ENCODE measurements around the gene UNC93A. TPM values are rescaled to one million over a fixed set of nuclear protein-coding genes. Genes with fewer than 3 reads are reported as not detected.
"Not testable (repeated sequence)": the region's sequence is repeated elsewhere in the genome, so short reads cannot be mapped to it uniquely, and the experiment has no call there.

UNC93A gene
- total RNA-seq, 4 donors from 2014 or later: not detected

DNA sequence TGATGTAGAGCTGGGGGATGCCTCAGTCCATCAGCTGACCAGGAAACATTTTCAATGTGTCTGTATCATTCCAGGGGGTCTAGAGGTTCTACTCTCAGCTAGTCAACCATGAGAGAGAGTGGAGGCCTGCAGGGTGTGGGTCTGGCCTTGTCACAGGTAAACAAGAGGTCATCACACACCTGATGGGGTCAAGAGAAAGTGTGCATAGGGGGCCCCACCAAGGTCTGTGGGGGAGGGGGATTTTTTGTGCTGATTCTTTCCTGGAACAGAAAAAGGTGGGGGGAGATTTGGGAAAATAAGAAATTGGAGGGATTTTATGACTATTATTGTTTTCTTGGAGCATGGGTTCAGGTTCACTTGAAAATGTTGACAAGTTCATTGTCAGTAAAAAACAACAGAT lies 8.9 kb upstream of the UNC93A start:
- Histone ChIP-seq H3K27ac (replicated peaks in 1 of 4) (no peak overlapping the region), H3K4me3 (no peak overlapping the region), H3K36me3 (no peaks in the 10 kb centered on the region), H3K27me3 (peaks cover 0 to 4% (median 0%) of the 10 kb centered on the region in 4 donors), H3K4me1 (no peaks in the 10 kb centered on the region), H3K9me3 (no peaks in the 10 kb centered on the region)
- intact Hi-C loops (cut with DNase I): no loop called here
- DNase-seq (ENCODE audit: extremely low spot score): no peak
- no peak for TF ChIP-seq POLR2A (IDR thresholded peaks at IDR 0.05; ENCODE audit: low read depth)
- TF ChIP-seq, protein P1, sequence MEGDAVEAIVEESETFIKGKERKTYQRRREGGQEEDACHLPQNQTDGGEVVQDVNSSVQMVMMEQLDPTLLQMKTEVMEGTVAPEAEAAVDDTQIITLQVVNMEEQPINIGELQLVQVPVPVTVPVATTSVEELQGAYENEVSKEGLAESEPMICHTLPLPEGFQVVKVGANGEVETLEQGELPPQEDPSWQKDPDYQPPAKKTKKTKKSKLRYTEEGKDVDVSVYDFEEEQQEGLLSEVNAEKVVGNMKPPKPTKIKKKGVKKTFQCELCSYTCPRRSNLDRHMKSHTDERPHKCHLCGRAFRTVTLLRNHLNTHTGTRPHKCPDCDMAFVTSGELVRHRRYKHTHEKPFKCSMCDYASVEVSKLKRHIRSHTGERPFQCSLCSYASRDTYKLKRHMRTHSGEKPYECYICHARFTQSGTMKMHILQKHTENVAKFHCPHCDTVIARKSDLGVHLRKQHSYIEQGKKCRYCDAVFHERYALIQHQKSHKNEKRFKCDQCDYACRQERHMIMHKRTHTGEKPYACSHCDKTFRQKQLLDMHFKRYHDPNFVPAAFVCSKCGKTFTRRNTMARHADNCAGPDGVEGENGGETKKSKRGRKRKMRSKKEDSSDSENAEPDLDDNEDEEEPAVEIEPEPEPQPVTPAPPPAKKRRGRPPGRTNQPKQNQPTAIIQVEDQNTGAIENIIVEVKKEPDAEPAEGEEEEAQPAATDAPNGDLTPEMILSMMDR (IDR thresholded peaks at IDR 0.05): no peak
- TF ChIP-seq POLR2AphosphoS5 (IDR thresholded peaks at IDR 0.05): no peak
- TF ChIP-seq EP300 (IDR thresholded peaks at IDR 0.05): no peak

DNA sequence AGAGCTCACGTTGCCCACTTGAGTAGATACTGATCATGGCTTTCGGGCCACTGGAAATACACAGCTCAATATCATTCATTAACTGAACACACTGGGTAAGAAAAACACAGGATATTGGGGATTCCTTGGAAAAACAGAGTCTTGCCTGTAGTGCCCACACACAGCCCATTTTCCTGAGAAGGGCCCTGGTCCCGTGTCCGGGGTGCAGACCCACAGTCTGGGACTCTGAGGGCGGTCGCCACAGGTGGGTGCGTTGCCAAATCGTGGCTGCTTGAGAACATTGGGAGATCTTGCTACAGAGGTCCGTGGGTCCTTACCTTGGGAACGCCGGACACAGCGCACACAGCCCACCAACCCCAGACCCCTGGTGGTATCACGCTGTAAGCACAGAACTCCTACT lies 6.5 kb upstream of the UNC93A start:
- not testable (repeated sequence) for H3K9me3 ChIP-seq

DNA sequence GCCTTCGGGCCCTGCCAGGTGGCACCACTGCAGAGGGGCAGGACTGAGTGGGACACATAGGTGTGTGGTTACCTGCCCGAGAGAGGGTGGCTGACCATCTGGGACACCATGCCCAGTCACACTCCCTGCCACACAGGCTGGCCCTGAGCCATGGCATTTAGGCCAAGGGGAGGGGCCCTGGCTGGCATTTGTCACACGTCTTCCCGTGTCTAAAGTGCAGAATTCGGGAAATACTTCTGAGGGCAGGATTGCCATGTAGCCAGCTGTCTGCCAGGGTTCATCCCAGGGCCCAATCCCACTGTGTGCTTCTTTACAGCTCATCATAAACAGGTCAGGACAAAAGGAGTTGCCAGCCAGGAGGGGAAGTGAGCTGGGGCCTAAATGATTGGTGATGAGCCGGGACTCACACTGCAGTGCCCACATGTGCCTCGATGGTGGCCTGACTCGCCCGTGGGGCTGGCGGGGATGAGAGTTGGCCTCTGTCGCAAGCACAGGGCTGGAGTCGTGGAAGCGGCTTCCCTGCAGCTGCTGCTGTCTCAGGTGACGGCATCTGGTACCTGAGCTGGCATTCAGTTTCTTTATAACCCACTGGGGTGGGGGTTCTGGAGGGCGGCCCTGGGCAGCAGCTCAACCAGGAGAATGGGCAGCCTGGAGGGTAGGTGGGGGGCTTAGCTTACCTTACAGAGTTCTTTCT lies 5.9 kb upstream of the UNC93A start:
- TF ChIP-seq, protein P1 (IDR thresholded peaks at IDR 0.05): no peak
- TF ChIP-seq EP300 (IDR thresholded peaks at IDR 0.05): no peak
- TF ChIP-seq POLR2A (IDR thresholded peaks at IDR 0.05; ENCODE audit: low read depth): no peak
- no peak for TF ChIP-seq POLR2AphosphoS5 (IDR thresholded peaks at IDR 0.05)
- no peak overlapping the region for H3K27ac ChIP-seq (replicated peaks in 1 of 4)
- H3K4me3 ChIP-seq: no peak overlapping the region
- H3K9me3 ChIP-seq: no peaks in the 10 kb centered on the region
- no peaks in the 10 kb centered on the region for H3K36me3 ChIP-seq
- no peak for DNase-seq (ENCODE audit: extremely low spot score)
- H3K4me1 ChIP-seq: no peaks in the 10 kb centered on the region
- WGBS: 85% methylated on average over 4 of the region's 15 CpGs
- H3K27me3 ChIP-seq: no peaks in the 10 kb centered on the region
- intact Hi-C loops (cut with DNase I): no loop called here

More for the DNA sequence above, 6.5 kb upstream of the UNC93A start:
- H3K36me3 ChIP-seq; DNase-seq (ENCODE audit: extremely low spot score); H3K4me3 ChIP-seq; H3K27ac ChIP-seq (replicated peaks in 1 of 4); H3K27me3 ChIP-seq; intact Hi-C loops (cut with DNase I); H3K4me1 ChIP-seq: not testable (repeated sequence)
- 81% methylated on average over 7 of the region's 13 CpGs for WGBS

DNA sequence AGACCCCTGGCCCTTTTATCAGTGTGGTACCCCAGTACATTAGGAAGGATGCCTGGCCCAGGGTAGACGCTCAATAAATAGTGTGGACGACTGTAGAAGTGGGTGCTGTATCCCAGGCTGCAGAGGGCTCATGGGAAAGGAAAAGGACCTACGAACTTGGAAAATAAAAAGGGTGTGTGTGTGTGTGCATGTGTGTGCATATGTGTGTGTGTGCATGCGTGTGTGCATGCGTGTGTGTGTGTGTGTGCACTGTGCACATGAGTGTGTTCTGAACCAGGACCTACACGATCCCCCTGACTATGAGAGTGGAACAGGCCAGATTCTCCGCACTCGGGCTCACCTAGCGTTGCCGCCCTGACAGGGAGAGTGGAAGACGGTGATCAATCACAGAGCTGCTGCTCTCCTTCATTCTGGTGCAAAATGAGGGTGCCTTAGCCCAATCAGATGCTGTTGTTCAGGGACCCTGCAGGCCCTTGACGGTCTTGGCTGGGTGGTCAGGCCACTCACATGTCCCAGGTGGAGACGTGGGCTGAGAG lies 3.5 kb upstream of the UNC93A start:
- no peaks in the 10 kb centered on the region for H3K4me1 ChIP-seq

DNA sequence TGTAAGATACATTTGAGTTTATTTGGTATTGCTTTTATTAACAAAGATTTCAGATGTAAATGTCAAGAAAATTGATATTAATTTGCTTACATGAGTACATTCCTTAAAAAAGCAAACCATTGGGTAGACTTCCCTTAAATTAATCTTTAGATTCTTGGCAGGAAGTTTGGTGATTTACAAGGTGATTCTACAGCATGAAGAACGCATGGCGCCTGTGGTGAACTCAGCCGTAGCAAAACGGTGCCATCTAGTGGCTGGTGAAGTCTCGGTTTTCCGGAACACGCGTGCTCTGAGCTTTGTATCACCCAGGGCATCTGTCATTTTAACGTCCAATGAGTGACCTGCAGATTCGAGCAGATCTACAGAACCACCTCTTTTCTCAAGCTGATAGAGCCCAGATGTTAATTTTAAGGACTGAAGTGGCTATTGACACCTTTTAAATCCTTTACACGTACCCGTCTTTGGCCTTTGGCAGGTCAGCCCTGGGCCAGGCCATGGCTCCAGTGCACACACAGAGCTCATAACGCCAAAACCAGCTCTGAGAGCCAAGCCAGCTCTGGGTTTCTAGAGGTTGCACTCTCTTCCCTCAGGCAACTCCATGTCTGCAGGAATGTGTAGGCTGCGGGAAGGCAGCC lies 2.4 kb upstream of the UNC93A start:
- TF ChIP-seq, protein P1 (IDR thresholded peaks at IDR 0.05): peak in 2 of 3 experiments; percentile 52 to 54
- H3K36me3 ChIP-seq; H3K27me3 ChIP-seq; H3K27ac ChIP-seq (replicated peaks in 1 of 4); H3K4me1 ChIP-seq; H3K9me3 ChIP-seq; H3K4me3 ChIP-seq; DNase-seq (ENCODE audit: extremely low spot score); intact Hi-C loops (cut with DNase I): not testable (repeated sequence)
- 17% methylated on average over 14 of the region's 14 CpGs for WGBS

More for the DNA sequence above, 3.5 kb upstream of the UNC93A start:
- no peak for TF ChIP-seq EP300 (IDR thresholded peaks at IDR 0.05)
- TF ChIP-seq POLR2A (IDR thresholded peaks at IDR 0.05; ENCODE audit: low read depth): no peak
- TF ChIP-seq POLR2AphosphoS5 (IDR thresholded peaks at IDR 0.05): no peak
- TF ChIP-seq, protein P1 (IDR thresholded peaks at IDR 0.05): no peak
- Histone ChIP-seq H3K36me3 (no peaks in the 10 kb centered on the region), H3K27ac (replicated peaks in 1 of 4) (no peak overlapping the region), H3K9me3 (no peaks in the 10 kb centered on the region), H3K4me3 (no peak overlapping the region), H3K27me3 (no peaks in the 10 kb centered on the region)
- 90% methylated on average over 13 of the region's 13 CpGs for WGBS
- intact Hi-C loops (cut with DNase I): no loop called here
- no peak for DNase-seq (ENCODE audit: extremely low spot score)

DNA sequence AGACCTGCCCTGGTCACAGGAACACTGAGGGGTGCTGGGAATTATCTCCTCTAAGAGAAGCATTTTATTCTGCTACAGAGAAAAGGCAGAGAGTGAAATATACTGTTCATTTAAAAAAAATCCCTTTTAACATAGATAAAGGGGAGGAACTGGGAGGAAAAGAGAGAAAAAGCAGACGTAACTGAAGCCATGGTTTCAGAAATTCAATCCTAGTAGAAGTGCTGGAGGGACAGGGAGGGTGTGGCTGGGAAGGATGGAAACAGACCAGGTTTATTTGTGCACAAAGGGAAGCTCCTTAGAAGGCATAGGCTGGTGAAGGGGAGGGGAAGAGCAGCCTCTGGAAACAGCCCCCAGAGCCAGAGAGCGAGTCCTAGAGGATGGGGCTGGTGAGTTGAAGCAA lies 1.8 kb upstream of the UNC93A start:
- H3K4me1 ChIP-seq; H3K27ac ChIP-seq (replicated peaks in 1 of 4); intact Hi-C loops (cut with DNase I); H3K9me3 ChIP-seq; H3K4me3 ChIP-seq; DNase-seq (ENCODE audit: extremely low spot score); H3K27me3 ChIP-seq; H3K36me3 ChIP-seq: not testable (repeated sequence)
- 78% methylated on average over 1 of the region's 2 CpGs for WGBS
